HEK293T (cell line): ENCODE measurements around the gene FNDC8.
A peak's percentile ranks its signal among the peaks of the same experiment; 100 is the strongest.
"Not testable (repeated sequence)": the region's sequence is repeated elsewhere in the genome, so short reads cannot be mapped to it uniquely, and the experiment has no call there.

Experiments
- CTCF ChIA-PET: fragments of 350-600 bp; formaldehyde crosslinking; extraction: SDS; loops from one replicate; lab custom pipeline; 2021; ENCODE audit warnings: antibody characterized with exemption, inconsistent platforms; lab: Yijun Ruan, JAX
- POLR2A ChIA-PET: fragments of 350-600 bp; formaldehyde crosslinking; extraction: SDS; loops from one replicate; lab custom pipeline; 2020; ENCODE audit warnings: antibody characterized with exemption, inconsistent platforms; lab: Yijun Ruan, JAX
- DNase-seq: peaks from one replicate; pipeline ENCODE4 v3.0.0; 2012; ENCODE audit warnings: mixed read lengths; ENCODE audit errors: extremely low spot score
- ARNT ChIP-seq: fragments of 450-650 bp; IDR thresholded peaks from 2 replicates; pipeline ENCODE4 v1.6.1; 2017; ENCODE audit warnings: mild to moderate bottlenecking
- BHLHE40 ChIP-seq: fragments of 450-650 bp; IDR thresholded peaks from 2 replicates; pipeline ENCODE4 v1.6.1; 2016; ENCODE audit warnings: mild to moderate bottlenecking, moderate library complexity, borderline replicate concordance
- CTBP1 ChIP-seq: fragments of 450-650 bp; IDR thresholded peaks from 2 replicates; pipeline ENCODE4 v1.6.1; 2016; ENCODE audit warnings: borderline replicate concordance
- ELF4 ChIP-seq: fragments of 450-650 bp; IDR thresholded peaks from 2 replicates; pipeline ENCODE4 v1.6.1; 2017; ENCODE audit warnings: antibody characterized with exemption
- FOXA1 ChIP-seq: fragments of 450-650 bp; IDR thresholded peaks from 2 replicates; pipeline ENCODE4 v1.6.1; 2016; ENCODE audit warnings: mild to moderate bottlenecking
- FOXK2 ChIP-seq: fragments of 450-650 bp; IDR thresholded peaks from 2 replicates; pipeline ENCODE4 v1.6.1; 2016; ENCODE audit warnings: mild to moderate bottlenecking
- FOXM1 ChIP-seq: fragments of 450-650 bp; IDR thresholded peaks from 2 replicates; pipeline ENCODE4 v1.6.1; 2017; ENCODE audit warnings: mild to moderate bottlenecking, borderline replicate concordance
- HDGF ChIP-seq: fragments of 450-650 bp; IDR thresholded peaks from 2 replicates; pipeline ENCODE4 v1.6.1; 2017; ENCODE audit warnings: antibody characterized with exemption, borderline replicate concordance
- L3MBTL2 ChIP-seq: fragments of 450-650 bp; conservative IDR thresholded peaks from 2 replicates; pipeline ENCODE4 v1.6.1; 2016; ENCODE audit warnings: mild to moderate bottlenecking
- LEF1 ChIP-seq: fragments of 450-650 bp; IDR thresholded peaks from 2 replicates; pipeline ENCODE4 v1.6.1; 2017; ENCODE audit warnings: mild to moderate bottlenecking, borderline replicate concordance
- NFRKB ChIP-seq: fragments of 450-650 bp; IDR thresholded peaks from 2 replicates; pipeline ENCODE4 v1.6.1; 2016; ENCODE audit warnings: mild to moderate bottlenecking, moderate library complexity
- SP1 ChIP-seq: fragments of 450-650 bp; IDR thresholded peaks from 2 replicates; pipeline ENCODE4 v1.6.1; 2017
- SUZ12 ChIP-seq: fragments of 450-650 bp; IDR thresholded peaks from 2 replicates; pipeline ENCODE4 v1.6.1; 2016; ENCODE audit warnings: mild to moderate bottlenecking
- TARDBP ChIP-seq: fragments of 450-650 bp; IDR thresholded peaks from 2 replicates; pipeline ENCODE4 v1.6.1; 2016
- ZNF384 ChIP-seq: fragments of 450-650 bp; IDR thresholded peaks from 2 replicates; pipeline ENCODE4 v1.6.1; 2016
- TF ChIP-seq, protein P1 (sequence below): fragments of 450-650 bp; IDR thresholded peaks from 2 replicates; pipeline ENCODE4 v1.6.1; 2016

The FNDC8 gene

DNA sequence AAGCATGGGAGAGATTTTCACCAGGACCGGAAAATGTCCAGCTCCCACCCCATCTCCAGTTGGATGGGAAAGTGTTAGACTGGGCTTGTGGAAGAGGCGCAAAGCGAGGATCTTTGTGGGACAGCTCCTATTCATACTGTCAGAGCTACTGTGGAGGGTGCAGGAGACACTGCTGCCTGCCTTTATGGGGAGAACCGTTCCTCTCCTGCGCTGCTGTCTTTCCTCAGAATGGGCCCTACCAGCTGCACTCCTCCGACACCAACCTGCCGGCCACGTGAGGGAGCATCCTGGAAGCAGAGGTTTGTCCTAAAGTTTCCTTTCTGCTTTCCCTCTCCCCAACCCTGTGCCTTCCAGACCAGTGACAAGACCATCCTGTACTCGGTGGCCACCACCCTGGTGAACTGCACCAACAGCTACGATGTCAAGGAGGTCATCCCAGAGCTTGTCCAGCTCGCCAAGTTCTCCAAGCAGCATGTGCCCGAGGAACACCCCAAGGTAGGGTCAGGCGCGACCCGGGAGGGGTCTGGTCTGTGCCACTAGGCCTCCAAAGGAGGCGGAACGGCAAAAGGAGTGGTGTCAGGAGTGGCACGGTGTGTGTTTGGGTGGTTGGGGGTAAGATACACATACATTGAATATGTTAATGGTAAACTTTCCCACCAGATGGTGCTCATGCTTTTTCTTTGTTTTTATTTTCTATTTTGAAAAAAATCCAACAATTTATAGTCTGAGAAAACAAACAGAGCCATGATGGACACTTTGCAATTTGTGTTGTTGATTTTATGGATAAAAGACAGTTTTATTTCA, 49.8 kb downstream of the FNDC8 start:
- DNase-seq: peak; percentile 17
- POLR2A ChIA-PET: no interaction called here

DNA sequence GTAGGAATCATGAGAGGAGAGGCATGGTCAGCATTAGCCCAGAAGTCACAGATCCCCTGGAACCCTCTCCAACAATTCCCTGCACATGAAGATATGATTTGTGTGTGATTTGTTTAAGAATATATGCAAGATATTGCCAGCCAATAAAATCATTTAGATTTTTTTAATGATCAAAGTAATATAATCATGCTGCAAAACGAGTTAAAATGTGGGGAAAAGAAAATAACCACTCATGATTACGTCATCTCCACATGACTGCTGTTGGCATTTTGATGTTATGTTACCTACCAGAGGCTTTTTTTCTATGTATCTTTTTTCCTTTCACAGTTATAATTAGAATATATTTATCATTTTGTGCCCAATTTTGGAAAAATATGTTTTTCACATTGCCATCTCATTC, 50.4 kb downstream of the FNDC8 start:
- DNase-seq: no peak
- POLR2A ChIA-PET: no interaction called here
- no peak for TF ChIP-seq SP1
- TF ChIP-seq ZNF384: no peak
- TF ChIP-seq CTBP1: no peak
- no peak for TF ChIP-seq FOXM1
- TF ChIP-seq ARNT: no peak
- TF ChIP-seq HDGF: no peak
- no peak for TF ChIP-seq TARDBP
- TF ChIP-seq L3MBTL2: no peak
- no peak for TF ChIP-seq FOXA1
- no peak for TF ChIP-seq NFRKB
- TF ChIP-seq, protein P1, sequence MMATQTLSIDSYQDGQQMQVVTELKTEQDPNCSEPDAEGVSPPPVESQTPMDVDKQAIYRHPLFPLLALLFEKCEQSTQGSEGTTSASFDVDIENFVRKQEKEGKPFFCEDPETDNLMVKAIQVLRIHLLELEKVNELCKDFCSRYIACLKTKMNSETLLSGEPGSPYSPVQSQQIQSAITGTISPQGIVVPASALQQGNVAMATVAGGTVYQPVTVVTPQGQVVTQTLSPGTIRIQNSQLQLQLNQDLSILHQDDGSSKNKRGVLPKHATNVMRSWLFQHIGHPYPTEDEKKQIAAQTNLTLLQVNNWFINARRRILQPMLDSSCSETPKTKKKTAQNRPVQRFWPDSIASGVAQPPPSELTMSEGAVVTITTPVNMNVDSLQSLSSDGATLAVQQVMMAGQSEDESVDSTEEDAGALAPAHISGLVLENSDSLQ: no peak
- TF ChIP-seq ELF4: no peak
- no peak for TF ChIP-seq FOXK2
- no peak for TF ChIP-seq LEF1
- no peak for TF ChIP-seq BHLHE40
- CTCF ChIA-PET: interaction anchor here (1.4 kb wide), 1 partner anchor 363 kb away, joined by 4 read pairs; no protein-coding TSS in a partner anchor

More for the DNA sequence above, 49.8 kb downstream of the FNDC8 start:
- TF ChIP-seq BHLHE40: no peak
- TF ChIP-seq ELF4: no peak
- no peak for TF ChIP-seq L3MBTL2
- no peak for TF ChIP-seq SUZ12
- TF ChIP-seq NFRKB: no peak
- no peak for TF ChIP-seq CTBP1
- TF ChIP-seq ZNF384: no peak
- TF ChIP-seq FOXM1: no peak
- no peak for TF ChIP-seq FOXK2
- no peak for TF ChIP-seq TARDBP
- TF ChIP-seq LEF1: no peak
- TF ChIP-seq SP1: no peak
- TF ChIP-seq, protein P1: no peak
- no peak for TF ChIP-seq FOXA1
- no peak for TF ChIP-seq ARNT
- TF ChIP-seq HDGF: no peak
- CTCF ChIA-PET: interaction anchor here (1.0 to 1.4 kb wide), 3 partner anchors 140 to 368 kb away, joined by 3 to 4 read pairs (median 3); no protein-coding TSS in a partner anchor

DNA sequence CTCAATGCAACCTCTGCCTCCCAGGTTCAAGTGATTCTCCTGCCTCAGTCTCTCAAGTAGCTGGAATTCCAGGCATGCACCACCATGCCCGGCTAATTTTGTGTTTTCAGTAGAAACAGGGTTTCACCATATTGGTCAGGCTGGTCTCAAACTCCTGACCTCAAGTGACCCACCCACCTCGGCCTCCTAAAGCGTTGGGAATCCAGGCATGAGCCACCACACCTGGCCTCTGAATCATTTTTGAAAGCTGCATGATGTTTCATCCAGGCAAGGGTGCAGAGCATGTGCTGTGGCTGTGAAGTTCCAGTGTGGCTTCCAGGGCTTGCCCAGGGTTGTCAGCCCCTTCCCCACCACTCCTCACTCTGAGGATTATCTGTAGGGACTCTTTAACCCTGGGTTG, 50.9 kb downstream of the FNDC8 start:
- CTCF ChIA-PET, POLR2A ChIA-PET, DNase-seq: not testable (repeated sequence)

DNA sequence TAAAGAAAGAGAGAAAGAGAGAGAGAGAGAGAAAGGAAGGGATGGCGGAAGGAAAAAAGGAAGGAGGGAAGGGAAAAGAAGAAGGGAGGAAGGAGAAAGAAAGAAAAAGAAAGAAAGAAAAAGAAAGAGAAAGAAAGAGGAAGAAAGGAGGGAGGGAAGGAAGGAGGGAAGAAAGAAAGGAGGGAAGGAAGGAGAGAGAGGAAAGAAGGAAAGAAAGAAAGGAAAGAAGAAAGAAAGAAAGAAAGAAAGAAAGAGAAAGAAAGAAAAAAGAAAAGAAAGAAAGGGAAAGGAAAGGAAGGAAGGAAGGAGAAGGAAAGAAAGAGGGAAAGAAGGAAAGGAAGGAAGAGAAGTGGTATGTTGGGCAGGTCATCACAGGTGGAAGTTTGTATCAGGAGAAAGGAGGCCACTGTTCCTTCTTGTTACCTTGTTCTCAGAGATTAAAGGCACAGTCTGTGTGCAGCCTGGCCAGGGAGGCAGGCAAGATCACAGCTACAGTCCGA, 53.5 kb downstream of the FNDC8 start:
- CTCF ChIA-PET: interaction anchor here (0.7 kb wide), 1 partner anchor 439 kb away, joined by 3 read pairs; no protein-coding TSS in a partner anchor
- no peak for DNase-seq
- TF ChIP-seq TARDBP (no peak), ELF4 (no peak), BHLHE40 (no peak), SP1 (no peak), FOXK2 (no peak), NFRKB (no peak)
- TF ChIP-seq, protein P1: no peak
- POLR2A ChIA-PET: no interaction called here

DNA sequence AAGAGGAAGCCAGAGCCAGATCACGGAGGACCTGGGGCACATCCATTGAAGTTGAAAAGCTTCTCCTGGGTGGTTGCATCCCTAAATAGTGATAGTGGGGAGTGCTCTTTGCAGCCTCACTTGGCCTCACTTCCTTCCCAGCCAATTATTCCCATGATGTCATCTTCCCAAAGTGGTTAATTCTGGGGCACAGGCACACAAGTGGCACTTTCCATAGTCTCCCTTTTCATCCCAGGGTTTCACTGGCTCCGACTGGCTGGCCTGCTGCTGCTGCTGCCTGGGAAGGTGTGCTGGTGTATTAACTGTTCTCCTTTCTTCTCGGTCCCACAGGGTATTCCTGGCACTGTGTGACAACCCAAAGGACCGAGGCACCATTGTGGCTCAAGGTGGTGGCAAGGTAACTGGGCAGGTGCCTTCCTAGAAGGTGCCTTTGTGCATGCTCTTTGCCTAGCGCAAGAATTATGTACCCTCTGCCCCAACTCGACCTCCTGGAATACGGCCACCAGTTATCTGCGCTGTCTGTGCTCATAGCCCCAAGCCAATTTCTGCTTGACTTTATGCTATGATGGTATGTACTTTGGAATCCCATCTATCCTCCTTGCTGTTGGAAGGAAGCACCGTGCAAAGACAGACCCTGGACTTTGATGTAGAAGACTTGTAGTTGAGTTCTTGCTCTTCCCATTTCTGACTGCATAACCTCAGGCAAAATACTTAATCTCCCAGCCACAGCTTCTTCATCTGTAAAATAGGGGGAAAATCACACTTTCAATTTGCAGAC, 54.4 kb downstream of the FNDC8 start:
- CTCF ChIA-PET: interaction anchor here (0.7 kb wide), 1 partner anchor 438 kb away, joined by 3 read pairs; no protein-coding TSS in a partner anchor
- no peak for DNase-seq
- TF ChIP-seq FOXK2 (no peak), SP1 (no peak), FOXM1 (no peak), SUZ12 (no peak), FOXA1 (no peak)
- TF ChIP-seq, protein P1: no peak
- POLR2A ChIA-PET: no interaction called here
